ENCODE results near the gene LDLRAD3.
A peak's percentile ranks its signal among the peaks of the same experiment; 100 is the strongest.

LDLRAD3 gene

DNA sequence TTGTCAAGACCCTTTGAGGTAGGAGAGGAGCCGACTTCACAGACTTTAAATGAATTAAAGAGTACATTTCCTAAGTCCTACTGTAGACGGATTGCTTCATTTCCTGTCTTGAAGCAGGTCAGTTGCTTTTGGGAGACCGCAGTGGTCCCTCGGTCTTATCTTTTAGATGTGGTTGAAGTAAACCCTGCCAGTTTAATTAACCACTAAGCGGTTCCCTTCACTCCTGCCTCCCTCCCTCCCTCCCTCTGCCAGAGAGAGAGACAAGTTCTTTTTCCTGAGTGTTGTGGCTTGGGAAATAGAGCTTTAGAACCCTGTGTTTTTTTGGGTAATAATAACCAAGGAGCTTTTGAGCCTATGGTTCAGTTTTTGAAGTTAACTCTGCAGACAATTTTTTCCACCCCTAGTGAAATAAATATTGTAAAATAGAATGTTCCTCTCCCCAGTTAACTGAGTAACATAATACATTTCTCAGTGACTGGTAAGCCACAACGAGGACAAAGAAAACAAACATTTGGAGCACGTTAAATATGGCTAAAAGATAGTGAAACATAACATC lies 147.5 kb downstream of the LDLRAD3 start:
- no peak for TF ChIP-seq CTCF (IDR thresholded peaks at IDR 0.05; ENCODE audit: unreplicated experiment in 3 of 3)
- Mint-ChIP-seq H3K27me3 (ENCODE audit: low read depth) (no peaks in the 10 kb centered on the region), H3K27ac (peak overlapping the region; percentile 70 to 88 (median 82)), H3K4me1 (peaks cover 37% of the 10 kb centered on the region), H3K4me3 (no peak overlapping the region), H3K9me3 (no peaks in the 10 kb centered on the region), H3K36me3 (ENCODE audit: low read depth) (peaks cover 55% of the 10 kb centered on the region)

DNA sequence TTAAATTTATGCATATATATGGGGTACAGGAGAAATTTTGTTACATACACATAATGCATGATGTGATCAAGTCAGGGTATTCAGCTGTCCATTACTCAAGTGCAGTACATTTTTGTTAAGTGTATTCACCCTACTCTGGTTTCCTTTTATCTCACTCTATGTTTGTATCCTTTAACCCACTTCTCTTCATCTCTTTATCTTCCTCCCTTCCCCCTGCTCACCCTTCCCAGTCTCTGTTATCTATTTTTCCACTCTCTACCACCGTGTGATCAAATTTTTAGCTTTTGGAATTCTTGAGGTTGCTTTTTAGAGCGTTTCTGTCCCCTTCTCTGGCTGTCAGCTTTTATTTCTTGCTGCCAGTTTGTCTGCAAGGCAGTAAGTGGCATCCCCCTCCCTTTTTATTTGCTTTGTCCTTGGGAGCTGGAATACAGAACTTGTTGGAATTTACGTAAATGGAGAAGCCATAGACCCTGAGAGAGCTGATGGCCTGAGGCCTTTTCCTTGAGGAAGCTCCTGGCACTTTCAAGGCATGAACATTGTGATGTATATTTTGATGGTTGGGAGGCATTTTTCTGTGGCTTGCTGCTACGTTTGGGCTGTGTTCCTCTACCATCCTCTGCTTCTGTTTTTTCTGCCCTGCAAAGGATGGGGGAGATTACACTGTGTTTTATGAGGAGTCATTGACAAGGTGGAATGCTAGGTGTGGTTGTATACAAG lies 148.6 kb downstream of the LDLRAD3 start:
- TF ChIP-seq CTCF (IDR thresholded peaks at IDR 0.05; ENCODE audit: unreplicated experiment in 3 of 3) = no peak
- H3K27ac Mint-ChIP-seq = peak overlapping the region; percentile 50 to 70 (median 67)
- H3K36me3 Mint-ChIP-seq (ENCODE audit: low read depth) = peaks cover 54% of the 10 kb centered on the region
- no peaks in the 10 kb centered on the region for H3K27me3 Mint-ChIP-seq (ENCODE audit: low read depth)
- no peaks in the 10 kb centered on the region for H3K9me3 Mint-ChIP-seq
- H3K4me1 Mint-ChIP-seq = peaks cover 46% of the 10 kb centered on the region
- no peak overlapping the region for H3K4me3 Mint-ChIP-seq

GRCh38 chr11:36093548-36093947 lies 149.7 kb downstream of the LDLRAD3 start:
- no peak for TF ChIP-seq CTCF (IDR thresholded peaks at IDR 0.05; ENCODE audit: unreplicated experiment in 3 of 3)
- no peaks in the 10 kb centered on the region for H3K27me3 Mint-ChIP-seq (ENCODE audit: low read depth)
- peaks cover 55% of the 10 kb centered on the region for H3K36me3 Mint-ChIP-seq (ENCODE audit: low read depth)
- no peaks in the 10 kb centered on the region for H3K9me3 Mint-ChIP-seq
- no peak overlapping the region for H3K27ac Mint-ChIP-seq
- H3K4me3 Mint-ChIP-seq = no peak overlapping the region
- H3K4me1 Mint-ChIP-seq = peaks cover 52% of the 10 kb centered on the region

GRCh38 chr11:36094164-36094563 lies 150.3 kb downstream of the LDLRAD3 start:
- no peak overlapping the region for H3K4me3 Mint-ChIP-seq
- H3K27me3 Mint-ChIP-seq (ENCODE audit: low read depth) = no peaks in the 10 kb centered on the region
- peak overlapping the region in 1 of 3 experiments; percentile 21 for H3K27ac Mint-ChIP-seq
- no peak for TF ChIP-seq CTCF (IDR thresholded peaks at IDR 0.05; ENCODE audit: unreplicated experiment in 3 of 3)
- H3K9me3 Mint-ChIP-seq = no peaks in the 10 kb centered on the region
- H3K36me3 Mint-ChIP-seq (ENCODE audit: low read depth) = peaks cover 56% of the 10 kb centered on the region
- peaks cover 58% of the 10 kb centered on the region for H3K4me1 Mint-ChIP-seq

DNA sequence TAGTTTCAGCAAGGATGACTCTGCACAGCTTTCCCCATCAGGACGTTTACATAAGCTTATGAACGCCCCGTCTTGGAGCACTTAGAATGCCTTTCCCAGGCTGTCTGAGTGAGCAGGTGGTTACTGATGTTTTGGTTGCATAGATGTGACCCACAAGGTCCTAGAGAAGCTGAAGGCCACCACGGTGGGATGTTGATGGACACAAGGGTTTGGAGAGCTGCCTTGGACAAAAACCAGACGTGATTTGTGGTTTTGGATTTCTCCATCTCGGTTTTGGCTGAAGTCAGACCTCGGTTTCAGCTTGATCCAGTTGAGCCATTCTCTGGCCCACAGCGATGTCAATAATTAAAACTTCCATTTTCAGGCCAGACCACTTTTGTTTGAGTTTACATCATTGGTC lies 151.9 kb downstream of the LDLRAD3 start:
- Mint-ChIP-seq H3K27ac (no peak overlapping the region), H3K9me3 (no peaks in the 10 kb centered on the region), H3K27me3 (ENCODE audit: low read depth) (no peaks in the 10 kb centered on the region), H3K4me1 (peaks cover 57% of the 10 kb centered on the region), H3K36me3 (ENCODE audit: low read depth) (peaks cover 71% of the 10 kb centered on the region), H3K4me3 (no peak overlapping the region)
- TF ChIP-seq CTCF (IDR thresholded peaks at IDR 0.05; ENCODE audit: unreplicated experiment in 3 of 3) = no peak

DNA sequence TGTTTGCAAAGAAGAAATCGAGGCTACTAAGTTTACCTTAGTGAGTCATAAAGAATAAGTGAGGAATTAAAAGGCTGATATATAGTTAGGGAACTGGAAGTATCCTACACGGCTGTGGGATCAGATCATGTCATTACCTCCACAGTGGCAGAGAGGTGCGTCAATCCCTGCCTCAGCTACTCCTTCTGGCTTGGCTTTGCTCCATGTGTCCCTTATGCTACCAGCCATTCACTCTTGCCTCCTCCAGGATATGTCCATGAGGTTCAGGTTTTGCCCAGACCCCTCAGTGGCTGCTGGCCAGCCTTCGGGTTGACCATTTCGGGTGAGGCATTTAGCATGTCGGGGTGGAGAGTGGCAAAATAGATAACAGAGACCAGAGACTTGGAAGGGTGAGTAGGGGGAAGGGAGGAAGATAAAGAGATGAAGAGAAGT lies 153.4 kb downstream of the LDLRAD3 start:
- Mint-ChIP-seq H3K27me3 (ENCODE audit: low read depth) (no peaks in the 10 kb centered on the region), H3K4me1 (peaks cover 42% of the 10 kb centered on the region), H3K27ac (no peak overlapping the region), H3K9me3 (no peaks in the 10 kb centered on the region), H3K4me3 (no peak overlapping the region), H3K36me3 (ENCODE audit: low read depth) (peaks cover 80% of the 10 kb centered on the region)
- TF ChIP-seq CTCF (IDR thresholded peaks at IDR 0.05; ENCODE audit: unreplicated experiment in 3 of 3) = no peak

Data from nephron (organoid).